SHP77 treated with DMSO at 0.1 percent for 48 hours (cell line): Measurements from ENCODE around the gene PDIA2.
"Not testable (repeated sequence)": the region's sequence is repeated elsewhere in the genome, so short reads cannot be mapped to it uniquely, and the experiment has no call there.

Source experiments
- DNase-seq: peaks from one replicate; lab custom pipeline; 2025; lab: John Stamatoyannopoulos, UW

PDIA2 gene

DNA sequence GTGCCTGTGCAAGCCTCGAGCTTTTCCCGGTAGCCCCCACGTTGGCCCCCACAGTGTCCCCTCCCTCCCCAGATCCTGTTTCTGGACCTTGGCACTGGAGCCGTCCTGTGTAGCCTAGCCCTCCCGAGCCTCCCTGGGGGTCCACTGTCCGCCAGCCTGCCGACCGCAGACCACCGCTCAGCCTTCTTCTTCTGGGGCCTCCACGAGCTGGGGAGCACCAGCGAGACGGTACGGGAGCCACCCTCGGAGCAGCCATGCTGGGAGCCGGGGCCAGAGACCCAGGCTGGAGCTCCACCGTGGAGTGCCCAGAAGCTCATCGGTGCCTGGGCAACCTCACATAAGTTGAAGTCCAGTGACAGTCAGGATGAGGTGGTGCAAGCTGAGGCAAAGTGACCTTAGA, 19.0 kb upstream of the PDIA2 start:
- no peak for DNase-seq

DNA sequence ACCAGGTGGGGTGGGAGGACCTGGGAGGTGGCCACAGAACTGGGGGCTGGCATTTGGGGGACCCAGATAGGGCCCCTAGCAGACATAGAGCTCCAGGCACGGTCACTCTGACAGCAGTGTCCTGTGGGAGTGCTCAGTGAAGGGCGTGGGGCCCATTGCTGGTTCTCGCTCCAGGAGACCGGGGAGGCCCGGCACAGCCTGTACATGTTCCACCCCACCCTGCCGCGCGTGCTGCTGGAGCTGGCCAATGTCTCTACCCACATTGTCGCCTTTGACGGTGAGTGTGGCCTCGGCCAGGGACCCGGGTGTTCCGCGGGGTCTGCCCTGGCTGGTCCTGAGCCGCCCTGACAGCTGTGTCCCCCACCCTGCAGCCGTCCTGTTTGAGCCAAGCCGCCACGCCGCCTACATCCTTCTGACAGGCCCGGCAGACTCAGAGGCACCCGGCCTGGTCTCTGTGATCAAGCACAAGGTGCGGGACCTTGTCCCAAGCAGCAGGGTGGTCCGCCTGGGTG, 18.5 kb upstream of the PDIA2 start:
- DNase-seq: no peak

DNA sequence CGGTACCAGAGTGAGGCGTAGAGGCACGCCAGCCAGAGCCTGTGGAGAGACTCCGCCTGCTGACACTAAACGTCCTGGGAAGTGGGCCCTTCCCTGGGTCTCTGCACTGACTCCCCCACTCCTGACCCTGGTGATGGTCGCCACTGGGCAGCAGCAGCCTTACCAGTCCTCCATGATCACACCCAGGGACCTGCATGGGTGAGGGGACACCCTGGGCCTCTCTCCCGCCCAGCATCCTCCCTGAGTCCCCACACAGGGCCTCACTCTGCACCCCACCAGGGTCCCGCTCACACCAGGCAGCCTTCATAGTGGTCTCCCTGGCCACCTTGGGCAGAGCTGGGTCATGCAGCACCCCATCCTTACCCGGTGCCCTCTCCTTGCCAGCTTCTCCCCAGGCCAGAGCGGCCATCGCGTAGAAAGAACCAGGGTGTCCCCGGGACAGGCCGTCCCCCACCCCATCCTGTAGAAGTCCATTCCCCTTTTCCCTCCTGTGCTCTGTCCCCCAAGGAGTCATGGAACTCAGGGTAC, 17.9 kb upstream of the PDIA2 start:
- no peak for DNase-seq

DNA sequence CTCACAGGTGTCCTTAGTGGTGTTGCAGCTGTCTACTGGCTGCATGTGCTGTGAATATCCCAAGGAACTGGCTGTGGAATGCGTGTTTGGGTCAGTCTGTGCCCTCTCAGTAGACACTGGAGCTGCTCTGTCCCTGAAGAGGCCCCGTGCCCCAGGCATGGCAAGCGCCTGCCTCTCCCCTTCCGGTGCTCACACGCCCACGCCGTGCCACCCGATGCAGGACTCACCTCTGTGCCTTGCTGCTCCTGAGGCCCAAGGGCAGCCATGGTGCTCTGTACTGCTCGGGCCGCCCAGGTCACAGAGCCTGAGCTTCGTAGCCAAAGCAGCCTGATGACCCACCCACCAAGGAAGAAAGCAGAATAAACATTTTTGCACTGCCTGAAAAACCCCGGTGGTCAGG, 17.3 kb upstream of the PDIA2 start:
- no peak for DNase-seq

DNA sequence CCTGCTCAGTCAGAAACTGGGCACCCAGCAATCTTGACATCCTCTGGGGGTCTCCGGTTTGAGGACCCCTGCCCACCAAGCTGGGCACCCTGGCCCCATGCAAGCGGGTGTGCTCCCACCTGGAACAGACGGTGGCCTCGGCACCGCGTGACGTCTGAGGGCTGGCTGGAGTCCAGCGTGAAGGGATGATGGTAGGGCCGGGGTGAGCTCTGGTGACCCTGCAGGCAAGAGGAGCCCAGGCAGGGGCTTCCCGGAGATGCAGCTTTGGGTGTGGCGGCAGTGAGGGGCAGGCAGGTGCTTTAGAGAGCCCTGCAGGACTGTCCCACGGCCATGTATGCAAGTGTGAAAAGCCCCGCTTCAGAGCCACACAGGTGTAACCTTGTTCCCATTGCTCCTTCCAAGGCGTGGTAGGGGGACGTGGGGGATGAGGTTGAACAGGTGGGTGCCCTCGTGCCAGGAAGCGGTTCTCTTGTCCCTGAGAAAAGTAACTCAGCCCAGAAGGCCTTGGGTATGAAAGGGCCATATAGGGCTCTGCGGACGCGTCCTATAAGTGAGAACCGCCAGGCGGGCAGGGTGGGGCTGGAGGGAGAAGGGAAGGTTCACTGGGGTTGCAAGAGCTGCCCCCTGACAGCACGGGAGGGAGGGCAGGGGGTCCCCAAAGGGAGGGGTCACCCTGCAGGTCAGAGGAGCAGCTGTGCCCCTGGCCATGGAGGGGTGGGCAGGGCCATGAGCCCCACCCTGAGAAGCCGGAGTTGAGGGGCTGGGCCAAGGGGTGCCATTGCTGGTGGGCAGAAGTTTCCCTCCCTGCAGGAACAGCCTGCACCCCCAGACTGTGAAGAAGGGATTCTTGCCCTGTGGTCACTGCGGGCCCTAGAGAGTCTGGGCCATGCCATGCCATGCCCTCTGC, 16.5 kb upstream of the PDIA2 start:
- no peak for DNase-seq

DNA sequence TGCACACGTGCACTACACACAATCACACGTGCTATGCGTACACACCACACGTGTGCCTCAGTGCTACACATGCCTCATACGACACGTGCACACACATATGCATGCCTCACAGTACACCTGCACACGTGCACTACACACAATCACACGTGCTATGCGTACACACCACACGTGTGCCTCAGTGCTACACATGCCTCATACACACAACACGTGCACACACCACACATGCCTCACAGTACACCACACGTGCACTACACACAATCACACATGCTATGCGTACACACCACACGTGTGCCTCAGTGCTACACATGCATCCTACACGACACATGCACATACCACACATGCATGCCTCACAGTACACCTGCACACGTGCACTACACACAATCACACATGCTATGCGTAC, 15.4 kb upstream of the PDIA2 start:
- DNase-seq: not testable (repeated sequence)

DNA sequence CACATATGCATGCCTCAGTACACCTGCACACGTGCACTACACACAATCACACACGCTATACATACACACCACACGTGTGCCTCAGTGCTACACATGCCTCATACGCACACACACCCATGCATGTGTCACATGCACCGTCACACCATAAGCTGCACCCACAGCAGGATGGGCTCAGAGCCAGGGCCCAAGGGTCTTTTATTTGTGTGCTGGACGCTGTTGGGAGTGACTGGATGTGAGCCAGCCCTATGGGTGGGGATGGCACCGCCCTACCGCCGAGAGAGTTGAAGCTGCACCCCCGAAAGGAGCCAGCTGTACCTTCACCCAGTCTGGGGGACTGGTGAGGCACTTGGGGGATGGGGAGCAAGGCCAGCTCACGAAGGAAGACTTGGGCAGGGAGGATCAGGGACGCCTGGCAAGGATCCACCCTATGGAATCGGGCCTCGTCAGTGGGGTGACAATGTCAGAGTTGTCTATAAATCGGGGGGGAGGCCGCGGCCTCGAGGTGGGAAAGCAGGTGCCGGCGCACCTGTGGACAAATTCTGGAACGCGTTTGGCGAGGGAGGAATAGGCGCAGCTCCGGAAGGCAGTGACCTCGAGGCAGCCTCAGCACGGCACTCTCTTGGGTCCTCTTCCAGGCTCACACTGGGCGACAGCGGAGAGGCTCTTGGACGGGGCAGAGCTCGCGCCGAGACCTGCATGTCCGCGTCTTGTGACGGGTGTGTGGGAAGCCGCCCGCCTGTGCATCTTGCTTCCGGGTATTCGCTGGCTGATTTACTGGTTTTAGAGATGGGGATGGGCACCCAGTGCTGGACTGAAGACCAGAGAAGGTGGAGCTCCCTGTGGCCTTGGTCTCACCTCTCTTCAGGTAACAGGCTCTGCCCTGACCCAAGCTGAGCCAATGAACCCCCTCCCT, 14.6 kb upstream of the PDIA2 start:
- no peak for DNase-seq

DNA sequence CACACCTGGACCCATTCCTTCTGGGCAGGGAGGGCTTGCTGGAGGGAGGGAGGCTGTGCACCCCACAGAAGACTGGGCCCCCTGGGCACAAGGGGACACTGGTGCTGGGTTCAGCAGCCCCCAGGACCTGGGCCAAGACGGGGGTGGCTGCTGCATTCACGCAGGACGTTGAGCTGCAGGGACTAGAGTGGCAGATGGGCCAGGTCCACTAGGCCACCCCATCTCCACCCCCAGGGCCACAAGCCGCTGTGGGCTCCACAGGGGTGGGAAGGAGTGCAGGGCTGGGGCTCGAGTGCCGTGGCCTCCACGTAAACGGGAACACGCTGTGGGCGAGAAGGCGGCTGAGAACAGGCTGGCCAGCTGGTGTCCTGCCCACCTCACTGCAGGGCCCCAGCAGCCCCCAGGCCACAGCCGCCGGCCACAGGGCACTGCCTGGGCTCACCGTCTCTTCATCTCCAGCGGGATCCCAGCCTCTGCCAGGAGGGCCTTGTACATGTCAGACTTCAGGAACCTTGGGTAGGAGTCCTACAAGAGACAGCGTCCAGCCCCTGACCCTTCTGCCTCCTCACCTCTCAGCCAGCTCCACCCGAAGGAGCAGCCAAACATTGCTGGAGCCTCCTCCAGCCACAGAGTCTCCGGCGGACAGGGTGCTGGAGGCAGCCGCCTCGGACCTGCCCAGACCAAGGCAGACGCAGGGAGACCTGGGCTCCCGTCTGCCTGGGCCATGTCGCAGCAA, 13.7 kb upstream of the PDIA2 start:
- DNase-seq: no peak

DNA sequence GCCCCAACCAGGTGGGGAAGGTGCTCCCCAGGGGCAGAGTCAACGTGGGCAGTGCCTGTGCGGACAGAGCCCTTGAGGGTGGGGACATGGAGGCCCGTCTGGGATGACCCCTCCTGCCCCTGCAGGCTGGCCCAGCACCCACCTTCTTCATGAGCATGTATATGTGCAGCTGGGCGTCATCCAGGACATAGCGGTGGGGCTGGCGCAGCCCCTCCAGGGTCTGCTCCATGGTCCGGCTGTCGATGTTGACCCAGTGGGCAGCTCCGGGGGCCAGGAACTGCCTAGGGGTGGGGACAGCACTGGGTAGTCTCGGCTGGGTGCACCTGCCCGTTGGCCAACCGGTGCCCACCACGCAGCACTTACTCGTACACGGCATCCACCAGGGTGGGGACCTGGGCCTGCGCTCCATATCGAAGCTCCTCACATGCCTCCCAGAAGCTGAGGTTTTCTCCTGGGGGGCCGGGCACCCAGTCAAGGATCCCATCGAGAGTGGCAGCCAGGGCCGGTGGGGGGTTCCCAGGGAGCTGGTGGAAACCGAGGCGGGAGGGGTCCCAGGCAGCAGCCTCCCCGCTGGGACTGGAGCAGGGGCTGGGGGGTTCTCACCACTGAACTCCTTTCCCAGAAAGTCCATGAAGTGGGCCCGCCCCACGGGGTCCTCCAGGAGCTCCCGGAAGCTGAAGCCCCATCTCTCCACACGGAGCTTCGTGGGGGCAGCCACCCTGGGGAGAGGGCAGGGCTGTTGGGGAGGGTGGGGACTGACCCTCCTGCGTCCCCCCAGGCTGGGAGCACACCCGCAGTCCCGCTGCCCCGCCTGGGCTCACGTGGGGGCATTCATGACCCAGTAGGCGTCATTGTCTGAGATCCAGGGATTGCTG, 12.3 kb upstream of the PDIA2 start:
- DNase-seq: no peak

DNA sequence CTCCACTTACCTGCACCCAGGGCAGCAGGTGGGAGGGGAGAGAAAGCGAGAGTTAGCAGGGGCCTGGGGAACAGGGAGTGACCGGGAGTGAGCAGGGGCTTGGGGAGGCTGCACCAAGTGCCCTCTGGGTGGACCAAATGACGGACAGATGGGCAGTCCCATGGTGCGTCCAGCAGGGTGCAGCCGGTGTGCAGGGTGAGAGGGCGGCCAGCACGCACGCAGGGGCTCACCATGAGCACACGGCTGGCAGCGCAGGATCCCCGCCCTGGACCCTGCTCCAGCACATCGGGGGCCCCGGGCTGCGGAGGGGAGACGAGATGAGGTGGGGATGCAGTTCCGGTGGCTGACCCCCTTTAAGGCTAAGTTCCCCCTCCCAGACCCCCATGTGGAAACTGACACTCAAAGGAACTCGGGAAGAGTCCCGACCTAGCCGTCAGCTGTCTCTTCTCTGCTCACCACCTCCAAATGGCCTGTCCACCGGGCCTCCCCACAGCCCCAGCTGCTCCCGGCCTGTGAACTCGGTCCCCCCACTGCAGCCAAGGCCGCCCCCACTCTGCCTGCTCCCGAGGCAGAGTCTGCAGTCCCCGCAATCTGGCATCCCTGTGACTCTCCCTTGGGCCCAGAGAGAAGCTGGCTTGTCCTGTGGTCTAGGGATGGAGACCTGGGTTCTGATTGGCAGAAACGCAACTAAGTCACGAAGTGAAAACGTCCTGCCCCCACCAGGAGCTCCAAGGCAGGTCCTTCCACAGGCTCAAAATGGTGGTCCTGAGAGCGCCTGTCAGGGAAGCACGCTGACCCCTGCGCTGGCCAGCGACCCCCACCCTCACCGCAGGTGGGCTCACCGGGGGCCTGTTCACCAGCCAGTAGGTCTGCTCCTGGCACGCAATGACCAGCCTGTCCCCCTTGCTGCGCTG, 10.1 kb upstream of the PDIA2 start:
- DNase-seq: no peak

DNA sequence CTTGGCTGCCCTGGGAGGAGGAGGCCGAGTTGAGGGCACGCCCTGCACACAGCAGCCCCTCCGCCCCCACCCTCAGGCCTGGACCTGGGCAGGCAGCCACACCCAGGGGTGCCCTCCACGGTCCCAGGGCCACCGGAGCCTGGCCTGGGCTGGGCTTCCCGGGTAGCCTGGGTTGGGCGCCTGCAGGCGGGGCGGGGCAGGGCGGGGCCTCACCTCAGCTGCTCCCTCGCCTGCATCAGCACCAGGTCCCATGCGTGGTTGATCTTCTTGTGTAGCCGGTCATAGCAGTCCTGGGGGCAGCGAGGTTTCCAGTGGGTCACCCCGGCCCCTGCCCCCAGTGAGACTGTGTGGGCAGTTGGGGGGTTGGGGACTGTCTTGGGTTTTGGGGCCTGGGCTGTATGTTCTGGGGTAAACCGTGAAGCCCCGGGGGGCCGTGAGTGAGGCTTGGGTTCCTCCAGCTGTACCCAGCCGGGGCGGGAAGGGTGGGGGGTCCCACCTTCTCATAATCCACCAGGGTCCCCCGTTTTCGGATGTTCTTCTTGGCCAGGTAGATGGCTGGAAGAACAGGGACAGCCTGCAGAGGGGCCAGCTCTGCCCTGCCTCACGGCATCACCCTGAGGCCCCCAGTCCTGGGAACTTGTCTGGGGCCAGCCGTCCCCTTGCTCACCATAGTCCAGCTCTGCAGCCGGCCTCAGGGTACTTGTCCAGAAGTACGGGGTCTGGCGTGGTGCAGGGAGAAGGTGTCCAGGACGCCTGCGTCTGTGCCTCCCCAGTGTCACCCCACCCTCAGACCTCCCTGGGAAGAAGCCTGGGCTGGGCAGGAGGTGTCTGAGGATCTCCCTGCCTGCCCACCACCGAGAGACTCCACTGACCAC, 9.2 kb upstream of the PDIA2 start:
- DNase-seq: no peak

DNA sequence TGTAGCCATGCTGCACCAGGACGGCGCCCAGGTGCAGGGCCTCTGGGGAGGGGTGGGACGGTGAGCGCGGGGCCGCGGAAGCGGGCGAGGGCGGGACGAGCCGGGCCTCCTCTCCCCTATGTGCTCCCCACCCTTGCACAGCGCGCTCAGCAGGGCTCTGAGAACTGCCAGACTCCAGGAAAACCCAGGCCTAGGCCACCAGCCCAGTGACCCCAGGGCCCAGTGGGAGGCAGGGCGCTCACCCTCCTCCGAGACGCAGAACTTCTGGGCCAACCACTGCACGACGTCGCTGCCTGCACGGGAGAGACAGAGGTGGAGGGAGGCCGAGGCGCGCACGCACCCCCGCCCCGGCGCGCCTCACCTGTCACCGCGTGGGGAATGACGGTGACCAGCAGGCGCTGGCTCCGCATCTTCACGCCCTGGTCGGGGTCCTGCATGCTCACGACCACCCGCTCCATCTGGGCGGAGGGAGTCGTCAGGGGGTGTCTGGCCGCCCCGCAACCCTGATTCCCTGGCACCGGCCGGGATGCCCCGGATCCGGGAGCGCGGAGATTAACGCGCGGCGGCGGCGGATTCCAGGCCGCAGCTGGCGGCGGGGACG, 7.8 kb upstream of the PDIA2 start:
- no peak for DNase-seq

DNA sequence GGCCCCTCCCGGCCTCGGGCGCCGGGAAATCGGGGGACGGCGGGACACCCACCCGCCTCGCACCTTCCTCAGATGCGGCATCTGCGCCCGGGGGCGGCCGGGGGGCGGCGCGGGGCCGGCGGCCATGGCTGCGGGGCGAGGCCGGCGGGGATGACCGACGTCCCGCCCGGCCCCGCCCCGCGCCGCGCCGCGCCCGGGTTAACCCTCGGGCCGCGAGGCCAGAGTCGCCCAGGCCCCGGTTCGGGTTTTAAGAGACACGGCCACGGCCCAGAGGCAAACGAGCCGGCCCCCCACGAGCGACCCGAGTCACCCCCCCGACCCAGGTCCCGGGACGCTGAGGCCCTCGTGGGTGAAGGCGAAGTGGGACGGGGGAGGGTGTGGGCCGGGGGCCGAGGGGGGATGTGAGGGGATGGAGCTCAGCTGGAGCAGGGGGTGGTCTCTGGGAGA, 7.2 kb upstream of the PDIA2 start, which contains the start of gene RGS11:
Gene RGS11 (minus strand): TSS at position 159 of the 447 bp plus-strand sequence. CDS start 33 bp downstream, at position 126.
- no peak for DNase-seq

DNA sequence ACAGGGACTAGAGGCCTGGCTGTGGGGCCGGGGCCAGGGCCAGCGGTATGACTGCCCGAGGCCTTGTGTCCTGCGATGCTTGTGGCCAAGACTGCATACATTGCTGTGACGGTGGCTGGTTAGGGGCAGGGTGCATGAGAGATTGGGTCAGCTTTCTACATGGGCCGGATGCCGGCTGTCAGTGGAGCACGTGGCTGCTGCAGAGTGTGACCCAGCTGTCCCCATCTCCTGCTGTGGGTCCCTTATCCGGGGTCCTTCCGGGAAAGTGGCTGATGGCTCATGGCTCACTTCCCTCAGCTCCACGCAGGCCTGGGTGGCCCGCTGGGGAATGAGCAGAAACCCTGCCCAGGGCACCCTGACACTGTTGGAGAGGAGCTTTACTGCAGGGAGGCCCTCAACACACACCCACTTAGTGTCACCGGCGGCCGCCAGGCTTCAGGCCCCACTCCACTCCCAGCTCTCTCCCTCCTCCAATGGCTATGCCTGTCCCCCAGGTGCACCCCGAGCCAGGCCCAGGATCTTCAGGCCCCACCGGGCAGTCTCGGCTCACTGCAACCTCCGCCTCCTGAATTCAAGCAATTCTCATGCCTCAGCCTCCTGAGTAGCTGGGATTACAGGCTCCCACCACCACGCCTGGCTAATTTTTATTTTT, 6.4 kb upstream of the PDIA2 start:
- no peak for DNase-seq

DNA sequence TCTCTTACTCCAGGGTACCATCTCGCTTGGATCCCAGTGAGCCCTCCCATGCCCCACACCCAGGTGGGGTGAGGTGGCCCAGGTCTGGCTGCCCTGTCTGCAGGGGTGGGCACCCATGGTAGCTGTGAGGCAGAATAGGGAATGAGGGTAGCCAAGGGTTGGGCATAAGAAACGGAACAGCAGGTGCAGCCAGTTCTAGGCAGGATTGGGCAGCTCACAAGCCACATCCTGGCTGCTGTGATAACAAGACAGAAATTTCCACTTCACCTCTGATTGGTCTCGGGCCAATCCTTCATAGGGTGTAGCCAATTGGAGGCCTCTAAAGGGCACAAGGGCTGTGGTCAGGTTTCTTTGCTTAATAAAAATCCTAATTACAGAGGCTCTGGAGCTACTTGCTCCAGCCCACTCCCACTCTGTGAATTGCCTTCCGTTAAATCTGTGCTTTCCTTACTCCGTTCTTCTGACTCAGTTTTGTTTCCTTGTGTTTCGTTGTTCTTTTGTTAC, 4.0 kb upstream of the PDIA2 start:
- peak; percentile 23 for DNase-seq

DNA sequence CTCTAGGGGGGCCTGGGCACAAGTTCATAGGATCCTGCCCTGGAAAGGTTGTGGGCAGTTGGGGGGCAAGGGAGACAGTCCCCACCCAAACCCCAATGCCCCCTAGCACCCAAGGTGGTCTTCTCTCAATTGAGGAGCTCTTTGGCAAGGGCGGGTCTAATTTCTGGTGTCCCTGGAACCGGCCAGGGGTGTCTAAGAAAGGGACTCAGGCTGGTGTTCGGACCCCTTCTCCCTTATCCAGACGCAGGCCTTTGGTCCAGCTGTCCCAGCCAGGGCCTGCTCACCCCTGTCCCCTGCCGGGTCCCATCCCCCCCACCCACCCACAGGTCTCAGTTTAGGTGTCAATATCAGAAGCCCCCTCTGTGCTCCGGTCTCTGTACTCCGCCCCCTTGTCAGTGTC, 3.4 kb upstream of the PDIA2 start:
- no peak for DNase-seq

DNA sequence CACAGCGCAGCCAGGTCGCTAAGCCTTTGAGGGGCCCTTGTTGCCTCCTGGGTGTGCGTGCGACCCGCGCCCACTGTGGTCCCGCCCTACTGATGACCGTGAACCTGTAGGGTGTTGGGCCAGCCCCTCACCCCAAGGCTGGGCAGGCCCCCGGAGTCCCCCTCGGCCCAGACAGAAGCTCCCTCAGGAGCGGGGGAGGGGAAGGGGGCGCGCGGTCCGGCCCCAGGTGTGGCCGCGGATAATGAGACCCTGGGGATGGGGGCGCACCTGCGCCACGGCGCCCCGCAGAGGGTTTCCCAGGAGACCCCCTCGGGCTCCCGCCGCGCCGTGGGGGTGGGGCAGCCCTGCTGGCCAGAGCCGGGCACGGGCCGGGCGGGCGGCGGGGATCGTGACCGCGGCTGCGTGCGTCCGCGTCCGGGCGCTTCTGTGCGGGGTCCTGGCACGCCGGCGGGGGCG, 2.9 kb upstream of the PDIA2 start:
- no peak for DNase-seq
